Panc1 (cell line): ENCODE results near the gene TIMM29. TPM values are rescaled to one million over a fixed set of nuclear protein-coding genes. Genes with fewer than 3 reads are reported as not detected.

Experiments used
- ATAC-seq: fragments of 200-7000 bp; cut with Tn5 transposase; 2 replicates; pipeline ENCODE4 v1.9.1; 2020; ENCODE audit warnings: mild to moderate bottlenecking, moderate library complexity
- BruUV-seq: library from RNA; stranded (reverse); fragments of 400-500 nt; replicated peaks from 2 replicates; lab custom pipeline; 2021; lab: Mats Ljungman, UMichigan
- CTCF ChIA-PET: fragments of 300-600 bp; sonication (Branson Sonifier 250); formaldehyde crosslinking; loops from one replicate; lab custom pipeline; 2022; ENCODE audit warnings: antibody characterized with exemption; lab: Charles Lee
- POLR2A ChIA-PET: fragments of 300-600 bp; sonication (Branson Sonifier 250); formaldehyde crosslinking; loops from one replicate; lab custom pipeline; 2022; ENCODE audit warnings: antibody characterized with exemption; lab: Charles Lee
- DNase-seq: peaks from one replicate; pipeline ENCODE4 v3.0.0-alpha.2; 2010; ENCODE audit warnings: low read depth, low spot score
- H3K27ac ChIP-seq: 2 replicates; pipeline ENCODE4 v1.5.1; 2011; ENCODE audit warnings: mild to moderate bottlenecking, low read length, inconsistent platforms
- H3K27me3 ChIP-seq: fragments of 200-500 bp; sonication (Bioruptor generic); 2 replicates; pipeline ENCODE4 v1.6.0; 2014; ENCODE audit warnings: low read length, inconsistent platforms; ENCODE audit not compliant: control insufficient read depth, insufficient read depth
- H3K36me3 ChIP-seq: fragments of 200-500 bp; sonication (Bioruptor generic); 2 replicates; pipeline ENCODE4 v1.5.1; 2014; ENCODE audit warnings: inconsistent platforms, mild to moderate bottlenecking, low read length, moderate library complexity; ENCODE audit not compliant: control insufficient read depth, insufficient read depth
- H3K4me1 ChIP-seq: 2 replicates; pipeline ENCODE4 v1.5.1; 2011; ENCODE audit warnings: inconsistent platforms, mild to moderate bottlenecking, low read length, moderate library complexity; ENCODE audit not compliant: control insufficient read depth, insufficient read depth
- H3K4me3 ChIP-seq, 2 experiments: 2 replicates each; pipeline ENCODE4 v1.5.1; 2011 to 2012; ENCODE audit warnings: low read depth in 2 of 2, low read length in 2 of 2, mild to moderate bottlenecking in 2 of 2, inconsistent platforms in 1 of 2, moderate library complexity in 1 of 2
- H3K9me3 ChIP-seq: fragments of 200-500 bp; sonication (Bioruptor generic); 2 replicates; pipeline ENCODE4 v1.5.1; 2014; ENCODE audit warnings: low read depth, mild to moderate bottlenecking, inconsistent platforms, low read length, moderate library complexity; ENCODE audit not compliant: control insufficient read depth, insufficient read depth
- POLR2AphosphoS5 ChIP-seq: IDR thresholded peaks from 2 replicates; pipeline ENCODE4 v1.6.1; 2012; ENCODE audit warnings: mild to moderate bottlenecking, low read depth, low read length, moderate library complexity
- REST ChIP-seq, 2 experiments: IDR thresholded peaks; 2 replicates each; pipeline ENCODE4 v1.6.1; 2011 to 2012; ENCODE audit warnings: low read depth in 2 of 2, control low read depth in 1 of 2, low read length in 1 of 2, mild to moderate bottlenecking in 1 of 2, moderate library complexity in 1 of 2; ENCODE audit not compliant: insufficient read depth in 1 of 2
- SIN3A ChIP-seq: IDR thresholded peaks from 2 replicates; pipeline ENCODE4 v1.6.1; 2012; ENCODE audit warnings: low read depth, mild to moderate bottlenecking, low read length, moderate library complexity, borderline replicate concordance; ENCODE audit not compliant: insufficient read depth
- TCF7L2 ChIP-seq: IDR thresholded peaks from 2 replicates; pipeline ENCODE4 v1.6.1; 2011; ENCODE audit warnings: mild to moderate bottlenecking, low read depth, low read length, inconsistent platforms
- in situ Hi-C: cut with HindIII; loops from 2 replicates; pipeline ENCODE4 v1.10.0; 2016; ENCODE audit warnings: low sequenced_read_pairs, low pct_unique_long_range_greater_than_20kb
- intact Hi-C: fragments of 100-400 bp; cut with micrococcal nuclease; formaldehyde crosslinking; loops from one replicate; pipeline ENCODE4 v1.10.0; 2022; ENCODE audit not compliant: unreplicated experiment
- total RNA-seq: library from RNA; stranded (reverse); gene quantifications from one replicate; pipeline ENCODE4 v1.2.1, GENCODE V29; 2021; ENCODE audit not compliant: unreplicated experiment
- TF ChIP-seq, protein P1 (sequence below): fragments of 450-650 bp; IDR thresholded peaks from 2 replicates; pipeline ENCODE4 v1.5.1; 2017; ENCODE audit warnings: mild to moderate bottlenecking

Gene TIMM29
- total RNA-seq, 1 experiment from 2014 or later = 16.5 TPM

- Histone ChIP-seq H3K36me3 (no peaks in the 10 kb centered on the region), H3K9me3 (no peaks in the 10 kb centered on the region), H3K27me3 (no peaks in the 10 kb centered on the region), H3K4me1 (peaks cover 4% of the 10 kb centered on the region; the same call in 1 of the 2 replicates), H3K27ac (no peak overlapping the region), H3K4me3 (no peak overlapping the region)
- intact Hi-C loops = no loop called here
- TF ChIP-seq REST (IDR thresholded peaks at IDR 0.05; ENCODE audit: insufficient read depth in 1 of 2, low read depth in 2 of 2, low read length in 1 of 2) = no peak
- no peak for TF ChIP-seq POLR2AphosphoS5
- TF ChIP-seq, protein P1, sequence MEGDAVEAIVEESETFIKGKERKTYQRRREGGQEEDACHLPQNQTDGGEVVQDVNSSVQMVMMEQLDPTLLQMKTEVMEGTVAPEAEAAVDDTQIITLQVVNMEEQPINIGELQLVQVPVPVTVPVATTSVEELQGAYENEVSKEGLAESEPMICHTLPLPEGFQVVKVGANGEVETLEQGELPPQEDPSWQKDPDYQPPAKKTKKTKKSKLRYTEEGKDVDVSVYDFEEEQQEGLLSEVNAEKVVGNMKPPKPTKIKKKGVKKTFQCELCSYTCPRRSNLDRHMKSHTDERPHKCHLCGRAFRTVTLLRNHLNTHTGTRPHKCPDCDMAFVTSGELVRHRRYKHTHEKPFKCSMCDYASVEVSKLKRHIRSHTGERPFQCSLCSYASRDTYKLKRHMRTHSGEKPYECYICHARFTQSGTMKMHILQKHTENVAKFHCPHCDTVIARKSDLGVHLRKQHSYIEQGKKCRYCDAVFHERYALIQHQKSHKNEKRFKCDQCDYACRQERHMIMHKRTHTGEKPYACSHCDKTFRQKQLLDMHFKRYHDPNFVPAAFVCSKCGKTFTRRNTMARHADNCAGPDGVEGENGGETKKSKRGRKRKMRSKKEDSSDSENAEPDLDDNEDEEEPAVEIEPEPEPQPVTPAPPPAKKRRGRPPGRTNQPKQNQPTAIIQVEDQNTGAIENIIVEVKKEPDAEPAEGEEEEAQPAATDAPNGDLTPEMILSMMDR = no peak
- no peak for TF ChIP-seq TCF7L2
- TF ChIP-seq SIN3A = no peak
- CTCF ChIA-PET = no interaction called here
- in situ Hi-C loops = no loop called here
- TSS peak; percentile 70 for BruUV-seq
- POLR2A ChIA-PET = no interaction called here
- DNase-seq (no peak), ATAC-seq (no peak)
Measured at GRCh38 chr19:10922638-10923014, 6.0 kb upstream of the TIMM29 start.

DNA sequence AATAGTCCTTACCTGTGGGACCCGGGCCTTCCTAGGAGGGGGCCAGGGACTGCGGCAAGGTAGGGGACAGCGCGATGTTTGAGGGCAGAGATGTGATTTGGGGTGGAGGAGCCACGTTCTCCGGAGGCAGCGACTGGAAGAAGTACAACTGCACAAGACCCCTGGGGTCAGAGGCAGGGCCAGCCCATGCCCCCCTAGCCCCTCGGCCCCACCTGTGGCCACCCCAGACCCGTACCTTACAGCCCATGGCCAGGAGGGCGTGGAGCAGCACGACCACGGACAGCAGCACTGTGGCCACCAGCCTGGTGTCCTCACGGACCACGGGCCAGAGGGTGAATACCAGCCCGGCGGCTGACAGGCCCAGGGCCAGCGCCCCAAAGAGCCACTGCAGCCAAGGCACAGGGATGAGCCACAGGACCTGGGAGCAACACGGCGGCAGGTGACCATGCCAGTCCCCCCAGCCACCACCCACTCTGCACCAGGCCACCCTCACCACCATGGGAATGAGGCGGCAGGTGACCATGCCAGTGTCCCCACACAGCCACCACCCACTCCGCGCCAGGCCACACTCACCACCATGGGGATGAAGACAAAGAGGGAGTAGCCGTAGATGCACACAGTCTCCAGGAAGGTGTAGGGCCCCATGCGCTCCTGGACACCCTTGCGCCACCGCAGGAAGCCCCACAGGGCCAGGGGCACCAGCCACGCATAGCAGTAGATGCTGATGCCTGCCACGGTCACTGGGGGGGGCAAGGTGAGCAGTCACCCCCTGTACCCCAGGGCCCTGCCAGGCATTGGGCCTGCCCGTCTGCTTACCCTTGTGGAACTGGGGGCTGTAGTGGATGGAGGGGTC, 5.1 kb upstream of the TIMM29 start:
- BruUV-seq = no TSS peak
- ChIA-PET POLR2A (no interaction called here), CTCF (no interaction called here)
- H3K4me3 ChIP-seq = no peak overlapping the region
- no peak for TF ChIP-seq REST (IDR thresholded peaks at IDR 0.05; ENCODE audit: insufficient read depth in 1 of 2, low read depth in 2 of 2, low read length in 1 of 2)
- TF ChIP-seq, protein P1 = no peak
- TF ChIP-seq TCF7L2 = no peak
- no peak for TF ChIP-seq POLR2AphosphoS5
- TF ChIP-seq SIN3A = no peak
- in situ Hi-C loops (no loop called here), intact Hi-C loops (no loop called here)
- no peaks in the 10 kb centered on the region for H3K36me3 ChIP-seq
- no peak overlapping the region for H3K27ac ChIP-seq
- ATAC-seq (no peak), DNase-seq (no peak)
- peaks cover 4% of the 10 kb centered on the region; the same call in 1 of the 2 replicates for H3K4me1 ChIP-seq
- no peaks in the 10 kb centered on the region for H3K27me3 ChIP-seq
- no peaks in the 10 kb centered on the region for H3K9me3 ChIP-seq
